GM18870 (cell line): Measurements from ENCODE around the gene CAVIN3.

Experiments
- ATAC-seq: cut with Tn5 transposase; IDR thresholded peaks from one replicate; pipeline ENCODE4 v1.9.1; 2021; ENCODE audit warnings: moderate library complexity; ENCODE audit not compliant: unreplicated experiment

The CAVIN3 gene

DNA sequence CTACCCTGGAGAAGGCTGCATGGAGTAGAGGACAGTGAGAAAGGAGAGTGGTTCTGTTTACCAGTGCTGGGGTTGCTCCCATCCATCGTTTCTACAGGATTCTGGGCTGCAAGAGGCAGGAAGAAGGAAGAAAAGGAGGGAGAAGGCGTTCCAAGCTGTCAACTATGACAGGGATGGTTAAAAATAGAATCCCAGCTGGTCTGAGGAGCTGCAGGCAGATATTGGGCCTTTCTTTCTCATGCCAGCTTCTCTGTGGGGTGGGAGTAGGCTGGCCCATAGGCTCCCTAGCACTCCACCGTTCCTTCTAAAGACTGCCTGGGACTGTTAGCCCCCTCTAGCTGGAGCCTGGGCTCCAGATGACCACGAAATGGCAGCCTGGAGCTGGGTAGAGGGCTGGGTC is 47.1 kb downstream of the CAVIN3 start:
- ATAC-seq = no peak

DNA sequence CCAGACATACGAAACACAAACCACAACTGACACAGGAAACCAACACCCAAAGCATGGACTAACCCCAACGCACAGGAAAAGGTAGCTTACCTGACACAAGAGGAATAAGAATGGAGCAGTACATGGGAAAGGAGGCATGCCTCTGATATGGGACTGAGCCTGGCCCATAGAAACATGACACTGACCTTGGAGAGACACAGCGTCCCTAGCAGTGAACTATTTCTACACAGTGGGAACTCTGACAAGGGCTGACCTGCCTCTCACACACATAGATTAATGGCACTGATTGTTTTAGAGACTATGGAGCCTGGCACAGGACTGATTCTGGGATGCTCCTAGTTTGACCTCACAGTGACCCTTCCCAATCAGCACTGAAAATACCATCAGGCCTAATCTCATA is 48.7 kb downstream of the CAVIN3 start:
- no peak for ATAC-seq

DNA sequence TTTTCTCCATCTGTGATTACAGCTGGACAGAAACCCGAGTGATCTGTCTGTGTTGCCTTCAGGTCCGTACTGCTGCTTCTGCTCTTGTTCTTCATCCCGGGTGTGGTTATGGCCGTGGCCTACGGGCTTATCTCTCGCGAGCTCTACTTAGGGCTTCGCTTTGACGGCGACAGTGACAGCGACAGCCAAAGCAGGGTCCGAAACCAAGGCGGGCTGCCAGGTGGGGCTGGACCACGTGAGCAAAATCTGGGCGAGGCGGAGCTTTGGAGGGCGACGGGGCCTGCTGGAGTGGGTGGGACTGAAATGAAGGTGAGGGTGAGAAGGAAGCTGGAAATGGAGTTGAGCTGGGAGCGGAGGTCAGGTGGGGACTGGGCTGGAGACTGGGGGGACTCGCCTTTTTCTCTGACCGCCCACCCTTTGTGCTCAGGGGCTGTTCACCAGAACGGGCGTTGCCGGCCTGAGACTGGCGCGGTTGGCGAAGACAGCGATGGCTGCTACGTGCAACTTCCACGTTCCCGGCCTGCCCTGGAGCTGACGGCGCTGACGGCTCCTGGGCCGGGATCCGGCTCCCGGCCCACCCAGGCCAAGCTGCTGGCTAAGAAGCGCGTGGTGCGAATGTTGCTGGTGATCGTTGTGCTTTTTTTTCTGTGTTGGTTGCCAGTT is 49.6 kb downstream of the CAVIN3 start:
- ATAC-seq = no peak

DNA sequence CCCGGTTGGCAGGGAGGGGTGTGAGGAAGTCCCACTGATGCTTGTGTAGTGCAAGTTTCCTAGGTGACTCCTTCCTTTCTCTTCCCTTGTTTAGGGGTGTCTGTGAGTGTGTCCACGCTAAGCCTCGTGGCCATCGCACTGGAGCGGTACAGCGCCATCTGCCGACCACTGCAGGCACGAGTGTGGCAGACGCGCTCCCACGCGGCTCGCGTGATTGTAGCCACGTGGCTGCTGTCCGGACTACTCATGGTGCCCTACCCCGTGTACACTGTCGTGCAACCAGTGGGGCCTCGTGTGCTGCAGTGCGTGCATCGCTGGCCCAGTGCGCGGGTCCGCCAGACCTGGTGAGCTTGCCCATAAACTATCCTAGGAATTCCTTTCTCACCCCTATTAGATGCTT is 50.3 kb downstream of the CAVIN3 start:
- no peak for ATAC-seq
